Uterus (tissue), 4 donors: Measurements from ENCODE around the gene C9orf72. TPM values are rescaled to one million over a fixed set of nuclear protein-coding genes. Genes with fewer than 3 reads are reported as not detected.

Source experiments
- DNase-seq, 2 donors: peaks; one replicate each; pipeline ENCODE4 v3.0.0-alpha.2; 2019 to 2020
- H3K27ac ChIP-seq, 2 donors: fragments of 200-600 bp; sonication (generic); 1 replicate in 1 of 2; 2 replicates in 1 of 2; pipeline ENCODE4 v1.5.1; 2016 to 2018
- H3K27me3 ChIP-seq, 2 donors: fragments of 200-600 bp; sonication (generic); one replicate each; pipeline ENCODE4 v1.5.1; 2018 to 2019; ENCODE audit warnings: control low read depth in 1 of 2
- H3K36me3 ChIP-seq, 2 donors: fragments of 200-600 bp; sonication (generic); one replicate each; pipeline ENCODE4 v1.5.1; 2019; ENCODE audit warnings: control low read depth in 1 of 2
- H3K4me1 ChIP-seq, 2 donors: fragments of 200-600 bp; sonication (generic); one replicate each; pipeline ENCODE4 v1.5.1; 2018 to 2019; ENCODE audit warnings: control low read depth in 1 of 2
- H3K4me3 ChIP-seq, 2 donors: fragments of 200-600 bp; sonication (generic); 1 replicate in 1 of 2; 2 replicates in 1 of 2; pipeline ENCODE4 v1.5.1; 2018 to 2019; ENCODE audit warnings: mild to moderate bottlenecking in 1 of 2
- H3K9me3 ChIP-seq, 2 donors: fragments of 200-600 bp; sonication (generic); one replicate each; pipeline ENCODE4 v1.5.1; 2019; ENCODE audit warnings: control low read depth in 1 of 2
- POLR2A ChIP-seq, 2 donors: fragments of 450-650 bp; IDR thresholded peaks; one replicate each; pipeline ENCODE4 v1.6.1; 2016; ENCODE audit warnings: antibody characterized with exemption in 2 of 2, mild to moderate bottlenecking in 1 of 2, moderate library complexity in 1 of 2
- intact Hi-C: fragments of 100-400 bp; cut with DNase I; formaldehyde crosslinking; loops from one replicate; pipeline ENCODE4 v1.15.1; 2023; ENCODE audit warnings: low total_unique reads
- total RNA-seq, 4 donors: library from RNA; depleted of rRNA in 3 of 4; stranded (reverse); fragments of >200 nt in 3 of 4; gene quantifications; one replicate each; pipeline versions ENCODE4 v1.1.0 to v1.2.4, GENCODE V29; 2014 to 2023
- TF ChIP-seq, protein P1 (sequence below), 4 experiments: fragments of 200-600 bp in 2 of 4; fragments of 450-650 bp in 2 of 4; sonication (generic) in 2 of 4; IDR thresholded peaks; one replicate each; pipeline ENCODE4 v1.5.1; 2016 to 2019; ENCODE audit warnings: antibody characterized with exemption in 4 of 4, mild to moderate bottlenecking in 2 of 4, moderate library complexity in 1 of 4
- donor health status: DM: yes; HTN: yes; CAD: no.

Gene C9orf72
- total RNA-seq, 4 donors from 2014 or later = 16.1 to 46.2 (median 32.1) TPM

DNA sequence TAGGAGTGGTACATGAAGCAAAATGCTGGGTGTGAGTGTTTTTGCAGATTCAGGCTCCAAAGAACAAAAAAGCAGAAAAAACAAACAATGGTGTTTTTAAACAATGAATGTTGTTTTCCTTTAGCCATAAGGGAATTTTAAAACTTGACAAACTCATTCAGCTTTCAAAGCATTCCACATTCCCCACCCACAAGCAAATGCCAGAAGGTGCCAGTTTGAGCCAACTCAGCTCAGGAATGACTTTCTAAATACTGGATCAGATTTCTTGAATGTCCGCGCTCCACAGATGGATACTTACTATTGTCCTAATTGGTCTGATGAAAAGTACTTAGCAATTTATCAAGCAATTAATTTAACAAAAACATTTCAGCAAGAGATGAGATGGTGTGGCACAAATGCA, 30.8 kb downstream of the C9orf72 start:
- intact Hi-C loops = no loop called here
- no peak overlapping the region for H3K4me3 ChIP-seq
- no peak for TF ChIP-seq POLR2A (IDR thresholded peaks at IDR 0.05)
- TF ChIP-seq, protein P1, sequence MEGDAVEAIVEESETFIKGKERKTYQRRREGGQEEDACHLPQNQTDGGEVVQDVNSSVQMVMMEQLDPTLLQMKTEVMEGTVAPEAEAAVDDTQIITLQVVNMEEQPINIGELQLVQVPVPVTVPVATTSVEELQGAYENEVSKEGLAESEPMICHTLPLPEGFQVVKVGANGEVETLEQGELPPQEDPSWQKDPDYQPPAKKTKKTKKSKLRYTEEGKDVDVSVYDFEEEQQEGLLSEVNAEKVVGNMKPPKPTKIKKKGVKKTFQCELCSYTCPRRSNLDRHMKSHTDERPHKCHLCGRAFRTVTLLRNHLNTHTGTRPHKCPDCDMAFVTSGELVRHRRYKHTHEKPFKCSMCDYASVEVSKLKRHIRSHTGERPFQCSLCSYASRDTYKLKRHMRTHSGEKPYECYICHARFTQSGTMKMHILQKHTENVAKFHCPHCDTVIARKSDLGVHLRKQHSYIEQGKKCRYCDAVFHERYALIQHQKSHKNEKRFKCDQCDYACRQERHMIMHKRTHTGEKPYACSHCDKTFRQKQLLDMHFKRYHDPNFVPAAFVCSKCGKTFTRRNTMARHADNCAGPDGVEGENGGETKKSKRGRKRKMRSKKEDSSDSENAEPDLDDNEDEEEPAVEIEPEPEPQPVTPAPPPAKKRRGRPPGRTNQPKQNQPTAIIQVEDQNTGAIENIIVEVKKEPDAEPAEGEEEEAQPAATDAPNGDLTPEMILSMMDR (IDR thresholded peaks at IDR 0.05) = no peak
- peaks cover 12 to 21% of the 10 kb centered on the region in 2 donors for H3K4me1 ChIP-seq
- H3K9me3 ChIP-seq = no peaks in the 10 kb centered on the region
- DNase-seq = no peak
- H3K27ac ChIP-seq = no peak overlapping the region
- no peaks in the 10 kb centered on the region for H3K36me3 ChIP-seq
- no peaks in the 10 kb centered on the region for H3K27me3 ChIP-seq

DNA sequence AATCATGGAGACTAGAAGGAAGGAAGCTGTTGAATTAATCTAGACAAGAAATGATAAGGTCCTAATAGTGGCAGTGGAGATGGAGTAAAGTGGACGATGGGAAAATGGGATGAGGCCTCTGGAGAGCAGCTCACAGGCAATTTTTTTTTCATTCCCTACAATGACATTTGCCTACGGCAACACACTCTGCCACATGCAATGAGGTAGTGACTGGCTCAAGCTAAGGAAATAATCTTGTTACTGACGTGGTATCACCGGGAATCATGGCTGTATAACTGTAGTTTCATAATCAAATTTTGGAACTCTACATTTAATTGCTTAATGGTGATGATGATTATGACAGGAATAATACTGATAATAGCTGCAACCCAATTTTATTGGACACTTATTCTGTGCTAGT, 31.5 kb downstream of the C9orf72 start:
- intact Hi-C loops = no loop called here
- no peaks in the 10 kb centered on the region for H3K9me3 ChIP-seq
- no peaks in the 10 kb centered on the region for H3K36me3 ChIP-seq
- no peak for TF ChIP-seq POLR2A (IDR thresholded peaks at IDR 0.05)
- TF ChIP-seq, protein P1 (IDR thresholded peaks at IDR 0.05) = no peak
- H3K27me3 ChIP-seq = no peaks in the 10 kb centered on the region
- no peak for DNase-seq
- H3K4me3 ChIP-seq = no peak overlapping the region
- H3K4me1 ChIP-seq = peaks cover 12 to 21% of the 10 kb centered on the region in 2 donors
- H3K27ac ChIP-seq = peak overlapping the region; percentile 84 to 96

DNA sequence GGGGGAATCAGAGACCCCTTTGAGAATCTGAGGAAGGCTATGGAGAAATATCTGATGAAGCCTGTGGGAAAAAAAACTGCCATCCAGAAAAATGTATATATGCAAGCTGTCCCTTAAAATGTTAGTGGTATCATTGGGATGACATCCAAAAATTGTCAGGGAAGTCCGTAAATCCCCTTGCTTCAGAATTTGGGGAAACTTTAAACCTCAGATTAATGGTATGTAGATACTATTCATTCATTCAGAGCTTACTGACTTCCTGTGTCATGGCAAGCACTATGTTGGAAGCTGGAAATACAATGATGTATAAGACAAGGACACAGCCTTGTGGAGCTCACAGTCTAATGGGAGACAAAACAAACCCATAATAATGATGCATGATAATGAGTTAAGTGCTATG, 32.8 kb downstream of the C9orf72 start:
- Histone ChIP-seq H3K27ac (peak overlapping the region; percentile 84 to 96), H3K27me3 (no peaks in the 10 kb centered on the region), H3K4me1 (peaks cover 12 to 21% of the 10 kb centered on the region in 2 donors), H3K4me3 (no peak overlapping the region), H3K9me3 (no peaks in the 10 kb centered on the region), H3K36me3 (no peaks in the 10 kb centered on the region)
- TF ChIP-seq, protein P1 (IDR thresholded peaks at IDR 0.05) = no peak
- TF ChIP-seq POLR2A (IDR thresholded peaks at IDR 0.05) = no peak
- intact Hi-C loops = no loop called here
- DNase-seq = no peak

DNA sequence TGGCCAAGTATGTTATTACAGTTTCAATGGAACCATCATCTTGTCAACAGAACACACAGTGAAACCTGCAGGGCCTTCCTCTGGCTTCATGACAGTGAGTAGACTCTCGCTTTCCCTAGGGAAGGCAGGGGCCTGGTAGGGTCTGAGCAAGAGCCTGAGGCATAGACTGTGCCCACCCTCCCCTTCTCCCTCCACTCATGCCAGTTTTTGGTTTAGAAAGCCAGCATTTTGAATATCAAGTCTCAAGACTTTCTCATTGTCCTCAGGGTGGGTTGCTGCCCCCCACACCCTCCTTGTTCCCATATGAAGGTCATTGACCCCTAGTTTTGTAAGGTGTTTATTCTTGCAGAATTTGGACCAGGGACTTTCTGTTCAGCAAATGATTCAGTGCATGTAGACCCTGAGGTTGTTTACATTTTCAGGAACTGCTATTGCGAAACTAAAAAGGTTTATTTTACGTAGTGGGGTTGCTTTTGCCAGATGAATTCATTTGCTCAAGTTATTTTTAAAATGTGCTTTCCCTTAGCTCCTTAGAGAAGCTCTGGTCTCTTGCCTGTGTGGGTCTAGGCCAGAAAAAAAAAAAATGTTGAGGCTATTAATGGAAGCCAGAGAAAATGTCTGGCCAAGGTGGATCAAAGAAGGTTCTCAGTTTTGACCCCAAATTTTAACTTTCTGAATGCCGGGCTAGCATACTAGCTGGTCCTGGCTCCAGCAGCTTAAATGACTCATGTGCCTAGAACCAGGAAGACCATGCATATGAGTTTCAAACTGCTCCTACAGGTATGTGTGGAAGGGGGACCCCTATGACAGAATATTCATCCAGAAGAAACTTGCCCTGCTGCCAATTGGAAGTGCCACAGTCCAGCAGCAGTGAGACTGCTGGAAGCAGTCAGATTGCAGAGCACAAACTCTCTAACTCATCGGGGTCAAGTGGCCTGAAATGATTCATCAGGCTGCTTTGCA, 33.5 kb downstream of the C9orf72 start:
- H3K36me3 ChIP-seq = no peaks in the 10 kb centered on the region
- no peak for TF ChIP-seq POLR2A (IDR thresholded peaks at IDR 0.05)
- TF ChIP-seq, protein P1 (IDR thresholded peaks at IDR 0.05) = no peak
- H3K4me1 ChIP-seq = peaks cover 12 to 21% of the 10 kb centered on the region in 2 donors
- peak; percentile 40 to 62 for DNase-seq
- H3K27me3 ChIP-seq = no peaks in the 10 kb centered on the region
- H3K27ac ChIP-seq = peak overlapping the region; percentile 84 to 96
- H3K9me3 ChIP-seq = no peaks in the 10 kb centered on the region
- H3K4me3 ChIP-seq = no peak overlapping the region
- intact Hi-C loops = no loop called here

DNA sequence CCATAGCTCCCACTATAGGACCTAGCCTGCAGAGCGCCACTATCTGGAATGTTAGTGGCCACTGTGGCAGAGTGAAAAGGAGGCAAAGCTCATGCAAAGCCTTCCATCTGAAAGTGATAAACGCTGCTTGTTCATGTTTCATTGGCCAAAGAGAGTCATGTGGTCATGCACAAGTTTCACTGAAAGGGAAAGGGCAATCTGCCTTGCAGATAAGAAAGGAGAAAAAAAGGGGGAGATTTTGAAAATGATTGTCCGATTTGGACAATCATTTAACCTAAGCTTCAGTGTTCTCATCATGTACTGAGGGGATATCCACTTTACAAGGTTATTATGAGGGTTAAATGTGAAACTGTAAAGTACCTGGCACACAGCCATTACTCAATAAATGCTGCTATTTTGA, 34.6 kb downstream of the C9orf72 start:
- Histone ChIP-seq H3K4me1 (peaks cover 12 to 21% of the 10 kb centered on the region in 2 donors), H3K27me3 (no peaks in the 10 kb centered on the region), H3K27ac (peak overlapping the region; percentile 84 to 96), H3K36me3 (no peaks in the 10 kb centered on the region), H3K4me3 (no peak overlapping the region), H3K9me3 (no peaks in the 10 kb centered on the region)
- DNase-seq = no peak
- no peak for TF ChIP-seq POLR2A (IDR thresholded peaks at IDR 0.05)
- intact Hi-C loops = no loop called here
